SU-DHL-6 (cell line): Measurements from ENCODE around the gene UNC5B.

Experiments used
- H2AFZ ChIP-seq: fragments of 200-600 bp; sonication (generic); 2 replicates; pipeline ENCODE4 v1.6.1; 2014; ENCODE audit warnings: low read depth, mild to moderate bottlenecking, moderate library complexity, mixed read lengths, antibody characterized with exemption, low read length; ENCODE audit not compliant: severe bottlenecking
- H3F3A ChIP-seq: fragments of 200-600 bp; shearing (Covaris generic); 2 replicates; pipeline ENCODE4 v1.6.0; 2016; ENCODE audit warnings: antibody characterized with exemption, mild to moderate bottlenecking; ENCODE audit not compliant: insufficient read depth
- H3K27ac ChIP-seq: fragments of 200-600 bp; sonication (generic); 2 replicates; pipeline ENCODE4 v1.5.1; 2016; ENCODE audit warnings: low read depth, mild to moderate bottlenecking, low read length, moderate library complexity, mixed read lengths
- H3K27me3 ChIP-seq: fragments of 200-600 bp; sonication (generic), shearing (Covaris generic); 2 replicates; pipeline ENCODE4 v1.6.0; 2014; ENCODE audit warnings: mild to moderate bottlenecking, low read length
- H3K36me3 ChIP-seq: fragments of 200-600 bp; sonication (generic); 2 replicates; pipeline ENCODE4 v1.6.1; 2014; ENCODE audit warnings: mild to moderate bottlenecking, low read length, mixed read lengths
- H3K4me2 ChIP-seq: fragments of 300-600, 200-600 bp; shearing (Covaris generic), sonication (generic); 2 replicates; pipeline ENCODE4 v1.6.0; 2014; ENCODE audit warnings: low read length, low read depth, mild to moderate bottlenecking; ENCODE audit not compliant: poor library complexity, severe bottlenecking
- H3K4me3 ChIP-seq: fragments of 200-600 bp; sonication (generic); 2 replicates; pipeline ENCODE4 v1.5.1; 2014; ENCODE audit warnings: antibody characterized with exemption, low read length, mild to moderate bottlenecking, mixed read lengths; ENCODE audit not compliant: insufficient read depth, poor library complexity, severe bottlenecking
- H3K79me2 ChIP-seq: fragments of 200-600 bp; sonication (generic); 2 replicates; pipeline ENCODE4 v1.6.1; 2014; ENCODE audit warnings: mild to moderate bottlenecking, low read length, moderate library complexity; ENCODE audit not compliant: insufficient read depth
- H3K9ac ChIP-seq: fragments of 200-600 bp; sonication (generic); 2 replicates; pipeline ENCODE4 v1.7.0; 2014; ENCODE audit warnings: mild to moderate bottlenecking, low read length
- H3K9me2 ChIP-seq: fragments of 200-600 bp; sonication (generic); replicated peaks from 2 replicates; pipeline ENCODE4 v1.6.1; 2014; ENCODE audit warnings: low read length; ENCODE audit not compliant: insufficient read depth
- H3K9me3 ChIP-seq: fragments of 200-600 bp; sonication (generic); 2 replicates; pipeline ENCODE4 v1.6.1; 2014; ENCODE audit warnings: low read length, mixed read lengths; ENCODE audit not compliant: insufficient read depth
- H4K20me1 ChIP-seq: fragments of 200-600 bp; sonication (generic); 2 replicates; pipeline ENCODE4 v1.6.1; 2014; ENCODE audit warnings: low read depth, mild to moderate bottlenecking, antibody characterized with exemption, low read length, moderate library complexity, mixed read lengths
- CTCF ChIP-seq: fragments of 200-600 bp; sonication (generic); IDR thresholded peaks from one replicate; pipeline ENCODE4 v1.5.1; 2017; ENCODE audit warnings: antibody characterized with exemption, mild to moderate bottlenecking, low read length, moderate library complexity; ENCODE audit not compliant: insufficient read depth, poor library complexity, severe bottlenecking
- EZH2phosphoT487 ChIP-seq: fragments of 200-600 bp; sonication (generic), shearing (Covaris generic); conservative IDR thresholded peaks from 2 replicates; pipeline ENCODE4 v1.6.1; 2018; ENCODE audit warnings: mild to moderate bottlenecking, antibody characterized with exemption, low read length, moderate library complexity, mixed read lengths

The UNC5B gene

GRCh38 chr10:71185209-71185608 lies 27.2 kb upstream of the UNC5B start:
- Histone ChIP-seq H3K4me2 (no peak overlapping the region), H3F3A (no peaks in the 10 kb centered on the region), H3K4me3 (no peak overlapping the region), H4K20me1 (no peaks in the 10 kb centered on the region), H3K27me3 (no peaks in the 10 kb centered on the region), H3K36me3 (no peaks in the 10 kb centered on the region), H3K9me2 (no peaks in the 10 kb centered on the region), H2AFZ (no peak overlapping the region), H3K9ac (no peak overlapping the region), H3K79me2 (no peaks in the 10 kb centered on the region), H3K9me3 (no peaks in the 10 kb centered on the region), H3K27ac (no peak overlapping the region)
- TF ChIP-seq CTCF (no peak), EZH2phosphoT487 (no peak)

- Histone ChIP-seq H3K9me3 (no peaks in the 10 kb centered on the region), H3K9ac (no peak overlapping the region), H3K79me2 (no peaks in the 10 kb centered on the region), H2AFZ (no peak overlapping the region), H3K9me2 (no peaks in the 10 kb centered on the region), H3K4me3 (no peak overlapping the region), H3K27me3 (no peaks in the 10 kb centered on the region), H3K27ac (no peak overlapping the region), H3K4me2 (no peak overlapping the region), H3K36me3 (no peaks in the 10 kb centered on the region), H4K20me1 (no peaks in the 10 kb centered on the region), H3F3A (no peaks in the 10 kb centered on the region)
- TF ChIP-seq EZH2phosphoT487, result no peak
- no peak for TF ChIP-seq CTCF
Observed at GRCh38 chr10:71187197-71187596, 25.2 kb upstream of the UNC5B start.

GRCh38 chr10:71187600-71187999 lies 24.8 kb upstream of the UNC5B start:
- no peak for TF ChIP-seq EZH2phosphoT487
- no peak for TF ChIP-seq CTCF
- Histone ChIP-seq H3K9me3 (no peaks in the 10 kb centered on the region), H3K79me2 (no peaks in the 10 kb centered on the region), H3K9ac (no peak overlapping the region), H3K27me3 (no peaks in the 10 kb centered on the region), H3K27ac (no peak overlapping the region), H3K9me2 (no peaks in the 10 kb centered on the region), H3K4me3 (no peak overlapping the region), H4K20me1 (no peaks in the 10 kb centered on the region), H3F3A (no peaks in the 10 kb centered on the region), H3K4me2 (no peak overlapping the region), H2AFZ (no peak overlapping the region), H3K36me3 (no peaks in the 10 kb centered on the region)
